PFSK-1 (cell line): ENCODE data around the gene CCDC85C.

ENCODE experiments used
- POLR2AphosphoS5 ChIP-seq: IDR thresholded peaks from 2 replicates; pipeline ENCODE4 v1.6.1; 2012; ENCODE audit warnings: low read depth, mild to moderate bottlenecking, control low read depth, low read length, moderate library complexity
- SIN3A ChIP-seq: IDR thresholded peaks from 2 replicates; pipeline ENCODE4 v1.6.1; 2012; ENCODE audit warnings: mild to moderate bottlenecking, low read length, moderate library complexity, borderline replicate concordance; ENCODE audit not compliant: insufficient read depth
- TAF1 ChIP-seq: IDR thresholded peaks from 2 replicates; pipeline ENCODE4 v1.6.1; 2012; ENCODE audit warnings: low read length, control low read depth, borderline replicate concordance; ENCODE audit not compliant: insufficient read depth
- TF ChIP-seq, protein P1 (sequence below), 2 experiments: IDR thresholded peaks; 2 replicates each; pipeline versions ENCODE4 v1.6.1 to v1.8.0; 2011 to 2012; ENCODE audit warnings: low read depth in 2 of 2, low read length in 2 of 2, control low read depth in 1 of 2, inconsistent platforms in 1 of 2, mild to moderate bottlenecking in 1 of 2, moderate library complexity in 1 of 2; ENCODE audit not compliant: insufficient read depth in 1 of 2

DNA sequence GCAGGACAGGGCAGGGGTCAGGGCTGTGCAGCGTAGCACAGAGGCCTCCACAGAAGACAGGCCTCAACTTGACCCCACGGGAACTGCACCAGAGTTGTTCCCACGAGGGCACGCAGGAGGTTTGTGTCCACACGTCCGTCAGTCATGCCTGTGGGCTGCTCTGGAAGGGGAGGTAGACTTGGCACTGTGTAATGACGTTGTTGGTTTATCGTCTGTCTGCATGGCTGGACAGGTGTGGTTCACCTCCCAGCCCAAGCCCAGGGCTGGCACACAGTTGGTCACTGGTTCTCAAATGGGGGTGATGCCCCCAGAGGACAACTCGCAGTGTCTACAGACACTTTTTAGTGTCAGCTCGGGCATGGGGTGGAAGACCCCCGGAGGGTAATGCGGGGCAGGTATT is 77.0 kb downstream of the CCDC85C start:
- TF ChIP-seq, protein P1, sequence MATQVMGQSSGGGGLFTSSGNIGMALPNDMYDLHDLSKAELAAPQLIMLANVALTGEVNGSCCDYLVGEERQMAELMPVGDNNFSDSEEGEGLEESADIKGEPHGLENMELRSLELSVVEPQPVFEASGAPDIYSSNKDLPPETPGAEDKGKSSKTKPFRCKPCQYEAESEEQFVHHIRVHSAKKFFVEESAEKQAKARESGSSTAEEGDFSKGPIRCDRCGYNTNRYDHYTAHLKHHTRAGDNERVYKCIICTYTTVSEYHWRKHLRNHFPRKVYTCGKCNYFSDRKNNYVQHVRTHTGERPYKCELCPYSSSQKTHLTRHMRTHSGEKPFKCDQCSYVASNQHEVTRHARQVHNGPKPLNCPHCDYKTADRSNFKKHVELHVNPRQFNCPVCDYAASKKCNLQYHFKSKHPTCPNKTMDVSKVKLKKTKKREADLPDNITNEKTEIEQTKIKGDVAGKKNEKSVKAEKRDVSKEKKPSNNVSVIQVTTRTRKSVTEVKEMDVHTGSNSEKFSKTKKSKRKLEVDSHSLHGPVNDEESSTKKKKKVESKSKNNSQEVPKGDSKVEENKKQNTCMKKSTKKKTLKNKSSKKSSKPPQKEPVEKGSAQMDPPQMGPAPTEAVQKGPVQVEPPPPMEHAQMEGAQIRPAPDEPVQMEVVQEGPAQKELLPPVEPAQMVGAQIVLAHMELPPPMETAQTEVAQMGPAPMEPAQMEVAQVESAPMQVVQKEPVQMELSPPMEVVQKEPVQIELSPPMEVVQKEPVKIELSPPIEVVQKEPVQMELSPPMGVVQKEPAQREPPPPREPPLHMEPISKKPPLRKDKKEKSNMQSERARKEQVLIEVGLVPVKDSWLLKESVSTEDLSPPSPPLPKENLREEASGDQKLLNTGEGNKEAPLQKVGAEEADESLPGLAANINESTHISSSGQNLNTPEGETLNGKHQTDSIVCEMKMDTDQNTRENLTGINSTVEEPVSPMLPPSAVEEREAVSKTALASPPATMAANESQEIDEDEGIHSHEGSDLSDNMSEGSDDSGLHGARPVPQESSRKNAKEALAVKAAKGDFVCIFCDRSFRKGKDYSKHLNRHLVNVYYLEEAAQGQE (IDR thresholded peaks at IDR 0.05; ENCODE audit: insufficient read depth in 1 of 2, low read depth in 2 of 2, low read length in 2 of 2) = no peak
- no peak for TF ChIP-seq SIN3A
- TF ChIP-seq TAF1 = no peak
- no peak for TF ChIP-seq POLR2AphosphoS5
